HuH-7 (cell line): ENCODE data around the gene ATXN1.
A peak's percentile ranks its signal among the peaks of the same experiment; 100 is the strongest.
"Not testable (repeated sequence)": the region's sequence is repeated elsewhere in the genome, so short reads cannot be mapped to it uniquely, and the experiment has no call there.

Source experiments
- DNase-seq: peaks from one replicate; pipeline ENCODE4 v3.0.0; 2011; ENCODE audit warnings: low spot score

ATXN1 gene

DNA sequence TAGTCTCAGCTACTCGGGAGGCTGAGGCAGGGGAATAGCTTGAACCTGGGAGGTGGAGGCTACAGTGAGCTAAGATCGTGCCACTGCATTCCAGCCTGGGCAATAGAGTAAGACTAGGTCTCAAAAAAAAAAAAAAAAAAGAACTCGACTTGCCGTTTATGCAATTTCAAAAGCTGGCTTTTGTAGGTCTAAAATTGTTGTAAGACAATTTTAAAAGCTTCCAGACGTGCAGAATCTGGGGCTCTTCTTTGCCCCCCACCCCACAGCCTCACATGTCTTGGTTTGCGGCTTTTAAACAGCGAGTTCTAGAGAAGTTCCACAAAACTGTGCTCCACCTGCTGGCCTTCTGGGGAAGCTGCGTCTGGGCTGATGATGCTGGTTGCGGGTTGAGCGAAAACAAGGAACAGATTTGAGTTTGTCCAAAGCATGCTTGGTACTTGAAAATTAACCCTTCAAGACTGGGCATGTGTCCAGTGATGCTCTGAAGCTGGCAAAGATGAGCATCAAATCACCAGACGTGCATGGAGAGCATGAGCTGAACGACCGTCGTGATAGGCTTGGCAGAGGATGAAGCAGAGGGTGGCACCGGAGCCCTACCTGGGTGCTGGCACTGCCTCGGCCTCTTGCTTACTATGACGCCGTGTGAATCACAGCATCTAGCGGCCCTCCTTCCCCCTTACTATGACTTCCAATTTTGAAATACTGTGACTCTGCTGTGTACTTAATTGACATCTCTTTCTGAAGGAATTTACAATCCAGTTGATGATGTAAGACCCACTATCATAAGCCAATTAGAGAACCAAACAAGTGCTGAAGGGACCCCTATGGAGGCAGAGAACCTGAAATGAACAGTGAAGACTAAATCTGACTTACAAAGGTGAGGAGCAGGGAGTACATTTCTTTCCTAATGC lies 351.5 kb downstream of the ATXN1 start:
- peak; percentile 45 for DNase-seq

DNA sequence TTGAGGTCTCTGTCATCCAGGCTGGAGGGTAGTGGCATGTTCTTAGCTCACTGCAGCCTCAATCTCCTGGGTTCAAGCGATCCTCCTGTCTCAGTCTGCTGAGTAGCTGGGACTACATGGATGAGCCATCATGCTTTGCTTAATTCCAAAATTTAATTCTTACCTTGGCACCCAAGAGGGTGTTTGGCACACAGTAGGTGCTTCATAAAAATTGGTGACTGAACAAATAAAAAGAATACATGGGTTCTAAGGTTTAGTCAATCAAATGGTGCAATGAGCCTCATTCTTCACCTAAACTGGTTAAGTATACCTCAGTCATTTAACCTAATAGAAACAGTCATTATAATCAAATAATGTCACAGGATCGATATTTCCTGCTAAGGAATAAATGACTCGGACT lies 352.5 kb downstream of the ATXN1 start:
- no peak for DNase-seq

DNA sequence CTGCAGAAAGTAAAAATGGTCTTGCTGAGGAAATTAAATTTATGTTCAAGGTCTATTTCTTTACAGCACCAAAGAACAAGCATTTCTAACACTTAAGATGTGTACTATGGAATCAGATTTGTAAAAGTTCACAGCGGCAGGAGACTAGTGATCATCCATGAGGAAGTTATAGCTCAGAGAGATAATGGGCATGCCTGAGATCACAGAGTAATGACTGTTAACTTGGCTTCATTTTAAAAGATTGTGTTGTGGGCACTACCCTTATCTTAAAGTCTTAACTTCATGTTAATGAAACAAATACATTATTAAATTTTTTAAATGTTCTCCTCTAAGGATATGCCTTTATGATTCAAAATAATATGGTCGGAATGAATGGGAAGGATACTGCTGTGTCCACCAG lies 354.3 kb downstream of the ATXN1 start:
- no peak for DNase-seq

DNA sequence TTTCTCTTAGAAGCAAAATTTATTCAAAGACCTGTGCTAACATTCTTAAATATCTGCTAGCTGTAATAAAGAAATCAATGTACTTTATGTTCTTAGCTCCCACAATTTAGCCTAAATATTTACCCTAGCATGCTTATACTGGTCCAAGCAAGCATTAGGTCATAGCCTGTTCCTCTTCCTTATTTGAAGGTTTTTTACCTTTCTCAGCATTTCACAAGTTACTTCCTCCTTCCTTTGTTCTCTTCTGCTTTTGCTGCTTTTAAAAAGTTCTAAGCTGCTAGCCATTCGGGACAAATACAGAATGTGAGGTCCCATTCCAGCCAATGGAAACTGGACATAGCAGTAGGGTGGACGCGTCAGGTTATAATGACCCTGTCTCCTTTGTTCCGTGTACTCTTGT lies 354.7 kb downstream of the ATXN1 start:
- not testable (repeated sequence) for DNase-seq

DNA sequence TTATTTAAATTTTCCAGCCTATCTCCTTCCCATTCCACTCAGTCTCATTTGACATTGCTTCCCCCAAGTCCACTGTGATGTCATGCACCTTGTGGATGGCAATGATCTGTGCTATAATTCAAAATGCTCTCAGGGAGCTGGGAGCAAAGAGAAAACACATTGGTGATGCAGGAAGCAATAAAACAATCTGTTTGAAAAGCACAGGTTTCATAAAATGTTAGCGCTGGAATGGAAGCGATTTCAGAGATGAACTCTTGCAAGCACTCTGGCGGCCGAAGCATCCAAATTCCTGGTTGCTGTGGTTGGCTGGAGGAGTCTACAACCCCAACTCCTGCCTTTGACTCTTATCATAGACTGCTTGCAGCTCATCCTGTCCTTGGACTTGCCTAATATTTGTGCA lies 355.9 kb downstream of the ATXN1 start:
- DNase-seq: no peak

DNA sequence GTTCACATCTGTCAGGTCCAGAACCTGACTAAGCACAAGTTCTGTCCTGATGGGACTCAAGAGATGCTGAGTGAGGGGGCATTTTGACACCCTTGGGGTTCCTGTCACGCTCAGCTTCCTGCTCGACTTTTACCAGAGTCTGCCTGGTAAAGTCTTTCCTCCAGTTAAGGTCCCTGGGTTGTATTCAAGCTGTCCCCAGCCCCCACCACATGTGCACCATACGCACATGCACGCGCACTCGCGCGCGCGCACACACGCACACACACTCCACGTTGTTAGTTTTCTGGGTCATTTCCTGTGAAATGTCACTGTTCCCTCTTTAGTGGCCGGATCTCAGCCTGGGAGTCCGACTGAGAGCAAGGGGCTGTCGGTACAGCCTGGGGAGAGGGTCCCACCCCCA lies 356.8 kb downstream of the ATXN1 start:
- no peak for DNase-seq

DNA sequence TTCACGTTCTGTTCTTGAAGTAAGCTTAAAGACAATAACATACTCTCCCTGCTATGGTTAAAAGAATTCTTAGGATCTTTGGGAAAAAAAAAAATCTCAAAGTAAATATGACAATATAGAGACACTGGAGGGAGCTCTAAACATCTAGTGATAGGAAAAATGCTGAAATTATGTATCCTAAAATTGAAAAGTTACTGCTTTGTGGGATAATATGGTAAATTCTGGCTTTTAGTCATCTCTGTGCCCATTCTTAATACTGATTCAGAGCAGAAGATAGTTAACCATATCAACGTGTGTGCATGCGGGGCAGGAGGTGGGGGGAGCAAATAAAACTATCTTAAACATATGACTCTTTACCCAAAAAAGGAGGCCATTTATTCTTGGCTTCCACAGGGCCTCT lies 357.4 kb downstream of the ATXN1 start:
- DNase-seq: no peak

DNA sequence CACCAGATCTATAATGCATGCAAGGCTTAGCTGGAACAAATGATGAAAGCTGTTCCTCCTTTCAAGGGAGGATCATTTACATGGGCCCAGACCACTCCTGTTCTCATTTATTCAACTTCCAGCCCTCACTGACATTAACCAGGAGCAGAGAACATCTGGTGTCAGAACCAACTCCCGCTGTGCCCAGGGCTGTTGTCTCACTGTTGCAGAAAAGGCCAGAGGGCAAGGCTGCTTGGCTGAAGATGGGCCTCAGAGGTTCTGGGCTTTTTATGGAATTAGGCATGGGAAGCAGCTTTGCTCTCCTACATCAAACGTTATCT lies 358.7 kb downstream of the ATXN1 start:
- no peak for DNase-seq

DNA sequence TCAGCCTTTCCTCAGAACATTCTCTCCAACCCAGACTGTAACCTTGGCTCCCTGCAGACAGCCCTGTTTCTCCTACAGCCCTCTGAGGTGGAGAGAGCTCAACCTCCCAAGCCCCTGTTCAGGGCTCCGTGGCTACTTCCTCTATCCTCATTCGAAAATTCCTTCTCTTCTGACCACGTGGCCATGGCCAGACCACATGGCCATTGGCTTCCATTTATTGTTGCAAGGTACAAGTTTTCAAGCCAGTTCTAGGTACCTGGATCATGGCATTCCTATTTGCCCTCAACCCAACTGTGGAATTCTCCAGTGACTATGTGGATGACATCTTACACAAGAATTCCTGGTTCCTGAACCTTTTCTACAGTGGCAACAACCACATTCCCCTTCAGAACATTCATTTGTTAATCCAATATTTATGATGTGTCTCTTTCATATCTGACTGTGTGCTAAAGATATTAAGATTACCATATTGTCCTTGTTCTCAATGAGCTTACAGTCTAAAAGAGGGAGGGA lies 361.0 kb downstream of the ATXN1 start:
- DNase-seq: no peak

DNA sequence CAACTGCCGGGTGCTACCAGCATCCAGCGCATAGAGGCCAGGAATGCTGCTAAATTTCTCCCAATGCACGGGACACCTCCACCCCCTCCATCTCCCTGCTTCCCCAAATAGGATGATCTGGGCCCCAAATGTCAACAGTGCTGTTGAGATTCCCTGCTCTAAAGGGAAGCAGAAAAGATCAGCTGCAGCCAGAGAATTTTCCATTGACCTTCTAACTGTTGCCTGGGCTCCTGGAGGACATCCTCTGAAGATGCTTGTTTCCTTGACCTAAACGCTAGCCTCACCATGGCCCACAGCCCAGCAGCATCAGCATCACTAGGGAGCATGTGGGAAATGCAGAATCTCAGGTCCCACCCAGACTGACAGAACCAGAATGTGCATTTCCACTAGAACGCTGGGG lies 361.6 kb downstream of the ATXN1 start:
- no peak for DNase-seq

DNA sequence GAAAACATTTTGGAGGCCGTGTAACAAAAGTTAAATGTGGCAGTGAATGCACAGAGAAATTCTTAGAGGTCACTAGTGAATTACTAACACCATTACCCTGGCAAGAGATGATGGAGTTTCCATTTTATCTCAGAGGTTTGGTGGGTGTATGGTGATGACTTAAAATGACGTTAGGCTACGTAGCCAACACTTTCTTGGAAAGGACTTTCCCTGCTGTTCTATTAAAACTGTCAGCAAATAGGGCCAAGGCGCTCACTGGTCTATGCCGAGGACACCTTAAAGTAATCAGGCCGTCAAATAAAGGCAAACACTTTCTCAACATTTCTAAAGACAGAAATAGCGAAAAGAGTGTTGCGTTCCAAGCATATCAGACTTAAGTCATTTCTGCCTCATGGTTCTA lies 362.1 kb downstream of the ATXN1 start:
- no peak for DNase-seq

DNA sequence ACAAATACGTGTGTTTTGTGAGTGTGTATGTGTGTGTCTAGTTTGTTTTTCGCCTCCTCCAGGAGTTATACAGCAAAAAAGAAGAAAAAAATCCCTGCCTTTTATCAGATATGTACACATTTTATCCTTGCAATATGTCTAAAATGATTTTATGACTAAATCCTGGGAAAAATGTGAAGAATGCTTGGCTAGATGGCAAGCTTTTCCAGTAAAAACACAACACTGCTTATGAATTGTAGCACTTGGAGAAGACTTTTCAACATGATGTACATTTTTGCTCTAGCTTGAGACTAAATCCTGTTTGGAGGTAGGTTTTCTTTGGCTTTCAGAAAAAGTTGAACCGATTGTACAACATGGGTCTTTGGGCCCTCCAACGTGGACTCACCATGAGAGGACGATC lies 362.7 kb downstream of the ATXN1 start:
- DNase-seq: no peak

DNA sequence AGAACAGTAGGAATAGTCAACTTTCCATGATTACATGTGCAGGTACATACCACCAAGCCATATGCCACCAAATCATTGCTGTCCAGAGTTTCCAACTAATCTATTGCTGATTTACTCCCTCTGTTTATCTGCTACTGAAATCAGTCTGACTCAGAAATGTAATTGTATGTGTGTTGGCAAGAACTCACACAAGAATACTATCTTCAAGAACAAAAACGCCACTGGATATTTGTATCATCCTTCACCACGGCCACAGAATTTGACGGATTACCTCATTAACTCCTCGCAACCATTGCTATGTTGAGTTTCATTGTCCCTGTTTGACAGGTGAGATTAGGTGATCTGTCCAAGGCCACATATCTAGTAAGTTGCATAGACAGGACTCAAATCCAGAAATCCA lies 363.6 kb downstream of the ATXN1 start:
- DNase-seq: no peak

DNA sequence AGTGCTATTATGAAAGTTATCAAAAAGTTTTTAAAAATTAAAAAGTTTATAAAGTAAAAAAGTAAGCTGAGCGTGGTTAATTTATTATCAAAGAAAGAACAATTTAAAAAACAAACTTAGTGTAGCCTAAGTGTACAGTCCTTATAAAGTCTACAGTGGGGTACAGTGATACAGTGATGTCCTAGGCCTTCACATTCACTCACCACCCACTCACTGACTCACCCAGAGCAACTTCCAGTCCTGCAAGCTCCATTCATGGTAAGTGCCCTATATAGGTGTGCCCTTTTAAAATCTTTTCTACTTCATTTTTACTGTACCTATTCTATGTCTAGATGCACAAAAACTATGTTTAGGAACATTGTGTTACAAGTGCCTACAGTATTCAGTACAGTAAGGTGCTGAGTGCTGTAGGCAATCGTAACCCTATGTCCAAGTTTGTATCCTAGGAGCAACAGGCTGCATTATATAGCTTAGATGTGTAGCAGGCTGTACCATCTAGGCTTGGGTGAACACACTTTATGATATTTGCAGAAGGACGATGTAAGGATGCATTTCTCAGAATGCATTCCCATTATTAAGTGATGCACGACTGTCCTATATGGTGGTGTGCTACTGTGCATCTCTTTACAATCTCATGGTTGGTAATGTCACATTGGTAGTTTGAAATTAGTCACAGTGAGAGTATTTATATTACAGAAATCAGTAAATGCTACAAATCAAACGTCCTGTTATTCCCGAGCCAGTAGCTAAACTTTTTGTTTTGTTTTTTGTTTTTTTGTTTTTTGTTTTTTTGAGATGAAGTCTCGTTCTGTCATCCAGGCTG lies 364.6 kb downstream of the ATXN1 start:
- no peak for DNase-seq

DNA sequence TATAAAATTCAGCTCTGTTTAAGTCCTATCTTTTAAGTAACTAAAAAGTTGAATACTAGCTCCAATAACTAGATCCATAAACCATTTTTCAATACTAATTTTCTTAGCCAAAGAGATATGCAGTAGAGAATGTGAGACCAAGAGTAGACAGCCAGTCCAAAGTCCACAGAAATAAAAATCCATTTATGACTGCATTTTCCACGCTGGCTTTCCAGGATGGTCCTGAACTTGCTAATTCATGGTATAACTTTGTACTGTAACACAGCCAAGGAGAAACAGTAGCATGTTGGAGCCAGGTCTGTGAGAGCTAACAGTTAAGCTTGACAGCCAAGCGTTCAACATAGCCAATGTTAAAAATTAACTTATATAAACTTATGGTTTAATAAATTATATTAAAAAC lies 366.6 kb downstream of the ATXN1 start:
- no peak for DNase-seq

DNA sequence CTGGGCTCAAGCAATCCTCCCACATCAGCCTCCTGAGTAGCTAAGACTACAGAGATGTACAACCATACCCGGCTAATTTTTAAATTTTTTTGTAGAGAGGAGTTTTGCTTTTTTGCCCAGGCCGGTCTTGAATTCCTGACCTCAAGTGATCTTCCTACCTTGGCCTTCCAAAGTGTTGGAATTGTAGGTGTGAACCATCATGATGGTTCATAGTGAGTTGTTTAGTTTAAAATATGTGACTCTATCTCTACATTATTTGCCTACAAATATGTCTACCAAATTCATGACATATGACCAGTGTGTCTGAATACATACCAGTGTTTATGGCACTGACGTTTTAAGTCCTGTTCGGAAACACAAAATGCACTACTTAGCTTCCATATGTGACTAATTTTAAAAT lies 367.9 kb downstream of the ATXN1 start:
- DNase-seq: no peak

DNA sequence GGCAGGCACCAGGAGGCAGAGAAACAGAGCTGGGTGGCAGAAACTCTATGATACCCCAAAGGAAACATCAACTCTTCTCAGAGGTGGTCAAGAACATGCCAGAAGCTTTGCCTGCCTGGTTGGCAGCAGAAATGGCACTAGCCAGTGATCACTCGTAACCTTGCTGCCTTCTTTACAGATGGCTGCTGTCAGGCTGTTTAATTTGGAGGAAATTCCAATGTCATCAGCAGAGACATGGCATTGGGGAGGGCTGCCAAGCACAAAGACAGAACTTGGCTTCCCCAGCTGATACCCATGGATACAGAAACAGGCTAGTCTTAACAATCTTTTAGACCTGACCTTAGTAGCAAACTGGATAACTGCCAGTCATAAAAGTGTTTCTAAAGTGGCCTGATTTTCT lies 369.2 kb downstream of the ATXN1 start:
- no peak for DNase-seq

DNA sequence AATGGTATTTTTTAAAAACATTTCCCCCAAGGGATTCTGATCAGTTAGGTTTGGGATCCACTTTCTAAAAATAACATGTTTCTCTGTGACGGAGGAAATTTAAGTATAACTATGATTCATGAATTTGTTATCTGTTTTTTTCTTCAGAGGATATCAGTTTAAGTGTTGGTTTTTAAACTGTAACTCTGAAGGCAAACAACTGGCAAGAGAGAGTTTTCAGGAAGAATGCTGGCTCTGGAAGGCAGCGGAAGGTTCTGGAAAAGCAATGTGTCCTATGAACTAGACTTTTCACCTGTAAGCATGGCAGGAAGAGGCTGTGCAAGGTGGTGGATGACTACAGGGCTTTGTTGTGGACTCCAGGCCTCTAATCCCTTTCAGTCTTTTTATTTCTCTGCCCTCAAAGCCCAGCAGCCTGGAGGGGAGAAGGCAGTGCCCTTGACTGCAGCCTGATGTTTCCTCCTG lies 369.8 kb downstream of the ATXN1 start:
- DNase-seq: no peak

DNA sequence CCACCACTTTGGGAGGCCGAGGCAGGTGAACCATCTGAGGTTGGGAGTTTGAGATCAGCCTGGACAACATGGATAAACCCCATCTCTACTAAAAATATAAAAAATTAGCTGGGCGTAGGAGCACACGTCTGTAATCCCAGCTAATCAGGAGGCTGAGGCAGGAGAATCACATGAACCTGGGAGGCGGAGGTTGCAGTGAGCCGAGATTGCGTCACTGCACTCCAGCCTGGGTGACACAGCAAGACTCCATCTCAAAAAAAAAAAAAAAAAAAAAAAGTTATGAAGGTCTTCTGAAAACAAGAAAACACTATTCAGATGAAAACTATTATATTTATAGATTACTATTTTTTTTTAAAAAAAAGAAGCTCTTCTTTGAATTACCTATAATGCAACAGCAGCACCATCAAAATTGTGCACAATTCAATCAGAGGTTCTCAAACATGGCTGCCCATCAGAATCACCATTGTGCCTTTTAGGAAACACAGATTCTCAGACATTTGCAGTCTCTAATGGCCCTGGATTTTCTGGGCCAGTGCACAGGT lies 370.3 kb downstream of the ATXN1 start:
- not testable (repeated sequence) for DNase-seq

DNA sequence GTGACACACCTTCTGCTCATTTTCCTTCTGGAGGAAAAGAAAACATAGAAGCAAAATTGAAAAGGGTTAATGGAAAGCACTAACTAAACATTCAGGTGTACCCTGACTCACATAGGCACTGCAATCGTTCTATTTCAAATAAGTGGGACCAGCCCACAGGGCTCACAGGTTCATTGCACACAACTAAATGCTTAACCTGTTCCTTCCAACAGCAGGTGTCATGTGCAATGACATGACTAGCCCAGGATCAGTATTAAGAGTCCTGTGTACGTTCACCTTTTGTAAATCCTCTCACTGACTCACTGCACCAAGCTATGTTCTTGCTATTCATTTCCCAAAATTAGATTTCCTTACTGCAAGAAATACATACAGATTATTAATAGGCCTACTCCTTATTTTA lies 371.6 kb downstream of the ATXN1 start:
- no peak for DNase-seq

DNA sequence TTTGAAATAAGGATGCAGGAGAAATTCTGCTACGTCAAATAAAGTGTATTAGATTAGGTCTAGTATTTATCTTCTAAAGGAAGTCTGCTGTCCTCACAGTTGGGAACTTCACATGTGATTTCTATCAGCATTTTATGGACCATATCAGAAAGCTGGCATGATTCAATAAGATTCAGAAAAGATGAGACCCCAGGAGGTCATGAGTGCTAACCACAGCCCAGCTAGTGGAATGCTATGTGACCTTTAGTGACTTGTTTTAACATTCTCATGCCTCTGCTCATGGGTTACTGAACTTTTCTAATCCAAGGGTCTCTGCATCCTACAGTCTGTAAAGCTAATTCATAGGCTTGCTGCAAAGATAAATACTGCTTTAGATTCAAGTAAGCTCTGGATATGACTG lies 372.8 kb downstream of the ATXN1 start:
- no peak for DNase-seq

DNA sequence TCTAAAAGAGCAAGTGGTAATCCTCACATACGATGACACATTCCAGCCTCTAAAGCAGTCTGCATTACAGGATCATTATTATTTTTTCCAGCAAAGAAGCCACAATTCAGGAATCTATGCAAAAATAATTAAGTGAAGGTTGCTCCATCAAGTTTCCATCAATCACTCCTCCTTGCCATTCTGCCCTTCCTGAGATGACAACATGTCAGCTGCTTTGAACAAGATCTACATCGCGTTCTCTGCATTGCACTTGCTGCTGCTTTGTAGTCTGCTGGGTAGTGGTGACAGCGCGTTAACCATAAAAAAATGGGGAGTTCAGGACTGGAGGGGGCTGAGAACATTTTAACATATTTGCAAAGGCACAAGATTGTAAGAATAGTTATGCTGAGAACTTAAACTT lies 375.2 kb downstream of the ATXN1 start:
- no peak for DNase-seq
